HEK293 (cell line): ENCODE data around the gene APEX2.

Source experiments
- YY1 ChIP-seq: fragments of 450-650 bp; formaldehyde crosslinking; IDR thresholded peaks from 2 replicates; pipeline ENCODE4 v1.5.1; 2018; ENCODE audit warnings: missing biosample characterization, missing genetic modification characterization
- YY2 ChIP-seq: fragments of 450-650 bp; formaldehyde crosslinking; IDR thresholded peaks from 2 replicates; pipeline ENCODE4 v1.5.1; 2016; ENCODE audit warnings: missing biosample characterization, missing genetic modification characterization
- ZBTB7A ChIP-seq: fragments of 450-650 bp; formaldehyde crosslinking; IDR thresholded peaks from 2 replicates; pipeline ENCODE4 v1.5.1; 2016; ENCODE audit warnings: low read depth, missing biosample characterization, missing genetic modification characterization
- ZBTB8A ChIP-seq: fragments of 450-650 bp; formaldehyde crosslinking; IDR thresholded peaks from 2 replicates; pipeline ENCODE4 v1.5.1; 2016; ENCODE audit warnings: missing biosample characterization, missing genetic modification characterization
- ZNF274 ChIP-seq, 2 experiments: fragments of 200-500 bp in 1 of 2; fragments of 450-650 bp in 1 of 2; sonication (Bioruptor generic) in 1 of 2; formaldehyde crosslinking in 1 of 2; IDR thresholded peaks; 2 replicates each; pipeline versions ENCODE4 v1.5.1 to v1.6.1; 2014 to 2016; ENCODE audit warnings: borderline replicate concordance in 1 of 2, inconsistent platforms in 1 of 2, low read length in 1 of 2, missing biosample characterization in 1 of 2, missing genetic modification characterization in 1 of 2
- ZNF561 ChIP-seq: fragments of 450-650 bp; IDR thresholded peaks from 2 replicates; pipeline ENCODE4 v1.5.1; 2018; ENCODE audit warnings: missing biosample characterization, missing genetic modification characterization, borderline replicate concordance
- TF ChIP-seq, protein P1 (sequence below): fragments of 450-650 bp; formaldehyde crosslinking; IDR thresholded peaks from 2 replicates; pipeline ENCODE4 v1.5.1; 2016; ENCODE audit warnings: missing biosample characterization, missing genetic modification characterization, low read depth
- TF ChIP-seq, protein P2 (sequence below): sonication (generic); formaldehyde crosslinking; IDR thresholded peaks from 2 replicates; pipeline ENCODE4 v1.8.1; 2022; ENCODE audit warnings: mild to moderate bottlenecking, moderate library complexity, missing genetic modification reagents
- TF ChIP-seq, protein P3 (sequence below): fragments of 450-650 bp; formaldehyde crosslinking; IDR thresholded peaks from 2 replicates; pipeline ENCODE4 v1.5.1; 2016; ENCODE audit warnings: missing biosample characterization, missing genetic modification characterization
- TF ChIP-seq, protein P4 (sequence below): fragments of 450-650 bp; formaldehyde crosslinking; IDR thresholded peaks from 2 replicates; pipeline ENCODE4 v1.5.1; 2016; ENCODE audit warnings: missing biosample characterization, missing genetic modification characterization
- TF ChIP-seq, protein P5 (sequence below): fragments of 450-650 bp; IDR thresholded peaks from 2 replicates; pipeline ENCODE4 v1.5.1; 2018; ENCODE audit warnings: missing biosample characterization, missing genetic modification characterization

DNA sequence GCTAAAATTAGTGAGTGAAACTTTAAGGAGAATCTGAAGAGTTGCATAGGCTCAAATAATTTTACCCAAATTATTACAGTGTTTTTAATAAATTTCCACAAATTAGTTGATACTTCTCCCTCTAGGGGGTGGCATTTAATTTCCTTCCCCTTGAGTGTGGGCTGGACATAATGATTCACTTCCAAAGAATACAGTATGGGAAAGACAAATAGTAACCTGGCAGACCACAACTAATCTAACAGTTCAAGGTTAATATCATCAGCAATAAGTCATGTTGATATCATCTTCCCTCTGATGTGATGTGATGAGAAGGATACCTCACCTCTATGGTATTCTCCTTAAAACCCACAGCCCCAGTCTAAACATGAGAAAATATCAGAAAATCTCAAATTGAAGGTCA lies 21.7 kb upstream of the APEX2 start:
- no peak for TF ChIP-seq YY2
- TF ChIP-seq, protein P1, sequence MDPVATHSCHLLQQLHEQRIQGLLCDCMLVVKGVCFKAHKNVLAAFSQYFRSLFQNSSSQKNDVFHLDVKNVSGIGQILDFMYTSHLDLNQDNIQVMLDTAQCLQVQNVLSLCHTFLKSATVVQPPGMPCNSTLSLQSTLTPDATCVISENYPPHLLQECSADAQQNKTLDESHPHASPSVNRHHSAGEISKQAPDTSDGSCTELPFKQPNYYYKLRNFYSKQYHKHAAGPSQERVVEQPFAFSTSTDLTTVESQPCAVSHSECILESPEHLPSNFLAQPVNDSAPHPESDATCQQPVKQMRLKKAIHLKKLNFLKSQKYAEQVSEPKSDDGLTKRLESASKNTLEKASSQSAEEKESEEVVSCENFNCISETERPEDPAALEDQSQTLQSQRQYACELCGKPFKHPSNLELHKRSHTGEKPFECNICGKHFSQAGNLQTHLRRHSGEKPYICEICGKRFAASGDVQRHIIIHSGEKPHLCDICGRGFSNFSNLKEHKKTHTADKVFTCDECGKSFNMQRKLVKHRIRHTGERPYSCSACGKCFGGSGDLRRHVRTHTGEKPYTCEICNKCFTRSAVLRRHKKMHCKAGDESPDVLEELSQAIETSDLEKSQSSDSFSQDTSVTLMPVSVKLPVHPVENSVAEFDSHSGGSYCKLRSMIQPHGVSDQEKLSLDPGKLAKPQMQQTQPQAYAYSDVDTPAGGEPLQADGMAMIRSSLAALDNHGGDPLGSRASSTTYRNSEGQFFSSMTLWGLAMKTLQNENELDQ (tag by site-specific recombination) = no peak
- no peak for TF ChIP-seq ZNF274 (IDR thresholded peaks at IDR 0.05; ENCODE audit: low read length)
- no peak for TF ChIP-seq ZNF274 (tag by site-specific recombination; IDR thresholded peaks at IDR 0.05; ENCODE audit: borderline replicate concordance)
- no peak for TF ChIP-seq ZBTB8A
- TF ChIP-seq, protein P2, sequence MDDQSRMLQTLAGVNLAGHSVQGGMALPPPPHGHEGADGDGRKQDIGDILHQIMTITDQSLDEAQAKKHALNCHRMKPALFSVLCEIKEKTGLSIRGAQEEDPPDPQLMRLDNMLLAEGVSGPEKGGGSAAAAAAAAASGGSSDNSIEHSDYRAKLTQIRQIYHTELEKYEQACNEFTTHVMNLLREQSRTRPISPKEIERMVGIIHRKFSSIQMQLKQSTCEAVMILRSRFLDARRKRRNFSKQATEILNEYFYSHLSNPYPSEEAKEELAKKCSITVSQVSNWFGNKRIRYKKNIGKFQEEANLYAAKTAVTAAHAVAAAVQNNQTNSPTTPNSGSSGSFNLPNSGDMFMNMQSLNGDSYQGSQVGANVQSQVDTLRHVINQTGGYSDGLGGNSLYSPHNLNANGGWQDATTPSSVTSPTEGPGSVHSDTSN (CRISPR knock-in tag) = no peak
- TF ChIP-seq ZNF561 (tag by site-specific recombination) = no peak
- TF ChIP-seq, protein P3, sequence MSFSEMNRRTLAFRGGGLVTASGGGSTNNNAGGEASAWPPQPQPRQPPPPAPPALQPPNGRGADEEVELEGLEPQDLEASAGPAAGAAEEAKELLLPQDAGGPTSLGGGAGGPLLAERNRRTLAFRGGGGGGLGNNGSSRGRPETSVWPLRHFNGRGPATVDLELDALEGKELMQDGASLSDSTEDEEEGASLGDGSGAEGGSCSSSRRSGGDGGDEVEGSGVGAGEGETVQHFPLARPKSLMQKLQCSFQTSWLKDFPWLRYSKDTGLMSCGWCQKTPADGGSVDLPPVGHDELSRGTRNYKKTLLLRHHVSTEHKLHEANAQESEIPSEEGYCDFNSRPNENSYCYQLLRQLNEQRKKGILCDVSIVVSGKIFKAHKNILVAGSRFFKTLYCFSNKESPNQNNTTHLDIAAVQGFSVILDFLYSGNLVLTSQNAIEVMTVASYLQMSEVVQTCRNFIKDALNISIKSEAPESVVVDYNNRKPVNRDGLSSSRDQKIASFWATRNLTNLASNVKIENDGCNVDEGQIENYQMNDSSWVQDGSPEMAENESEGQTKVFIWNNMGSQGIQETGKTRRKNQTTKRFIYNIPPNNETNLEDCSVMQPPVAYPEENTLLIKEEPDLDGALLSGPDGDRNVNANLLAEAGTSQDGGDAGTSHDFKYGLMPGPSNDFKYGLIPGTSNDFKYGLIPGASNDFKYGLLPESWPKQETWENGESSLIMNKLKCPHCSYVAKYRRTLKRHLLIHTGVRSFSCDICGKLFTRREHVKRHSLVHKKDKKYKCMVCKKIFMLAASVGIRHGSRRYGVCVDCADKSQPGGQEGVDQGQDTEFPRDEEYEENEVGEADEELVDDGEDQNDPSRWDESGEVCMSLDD (tag by site-specific recombination) = no peak
- no peak for TF ChIP-seq YY1
- TF ChIP-seq, protein P4, sequence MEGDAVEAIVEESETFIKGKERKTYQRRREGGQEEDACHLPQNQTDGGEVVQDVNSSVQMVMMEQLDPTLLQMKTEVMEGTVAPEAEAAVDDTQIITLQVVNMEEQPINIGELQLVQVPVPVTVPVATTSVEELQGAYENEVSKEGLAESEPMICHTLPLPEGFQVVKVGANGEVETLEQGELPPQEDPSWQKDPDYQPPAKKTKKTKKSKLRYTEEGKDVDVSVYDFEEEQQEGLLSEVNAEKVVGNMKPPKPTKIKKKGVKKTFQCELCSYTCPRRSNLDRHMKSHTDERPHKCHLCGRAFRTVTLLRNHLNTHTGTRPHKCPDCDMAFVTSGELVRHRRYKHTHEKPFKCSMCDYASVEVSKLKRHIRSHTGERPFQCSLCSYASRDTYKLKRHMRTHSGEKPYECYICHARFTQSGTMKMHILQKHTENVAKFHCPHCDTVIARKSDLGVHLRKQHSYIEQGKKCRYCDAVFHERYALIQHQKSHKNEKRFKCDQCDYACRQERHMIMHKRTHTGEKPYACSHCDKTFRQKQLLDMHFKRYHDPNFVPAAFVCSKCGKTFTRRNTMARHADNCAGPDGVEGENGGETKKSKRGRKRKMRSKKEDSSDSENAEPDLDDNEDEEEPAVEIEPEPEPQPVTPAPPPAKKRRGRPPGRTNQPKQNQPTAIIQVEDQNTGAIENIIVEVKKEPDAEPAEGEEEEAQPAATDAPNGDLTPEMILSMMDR (tag by site-specific recombination) = no peak
- TF ChIP-seq ZBTB7A = no peak
- TF ChIP-seq, protein P5, sequence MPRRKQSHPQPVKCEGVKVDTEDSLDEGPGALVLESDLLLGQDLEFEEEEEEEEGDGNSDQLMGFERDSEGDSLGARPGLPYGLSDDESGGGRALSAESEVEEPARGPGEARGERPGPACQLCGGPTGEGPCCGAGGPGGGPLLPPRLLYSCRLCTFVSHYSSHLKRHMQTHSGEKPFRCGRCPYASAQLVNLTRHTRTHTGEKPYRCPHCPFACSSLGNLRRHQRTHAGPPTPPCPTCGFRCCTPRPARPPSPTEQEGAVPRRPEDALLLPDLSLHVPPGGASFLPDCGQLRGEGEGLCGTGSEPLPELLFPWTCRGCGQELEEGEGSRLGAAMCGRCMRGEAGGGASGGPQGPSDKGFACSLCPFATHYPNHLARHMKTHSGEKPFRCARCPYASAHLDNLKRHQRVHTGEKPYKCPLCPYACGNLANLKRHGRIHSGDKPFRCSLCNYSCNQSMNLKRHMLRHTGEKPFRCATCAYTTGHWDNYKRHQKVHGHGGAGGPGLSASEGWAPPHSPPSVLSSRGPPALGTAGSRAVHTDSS (tag by site-specific recombination) = no peak
